HEK293 (cell line): ENCODE data around the gene FRMD4B.

ENCODE experiments used
- CTCF ChIA-PET: fragments of 350-600 bp; formaldehyde crosslinking; extraction: SDS; loops from one replicate; lab custom pipeline; 2021; ENCODE audit warnings: antibody characterized with exemption; lab: Yijun Ruan, JAX
- POLR2A ChIA-PET: fragments of 300-600 bp; formaldehyde crosslinking; extraction: SDS; loops from one replicate; lab custom pipeline; 2020; ENCODE audit warnings: antibody characterized with exemption, inconsistent platforms; lab: Yijun Ruan, JAX
- H3K27ac ChIP-seq: fragments of 200-500 bp; sonication (Bioruptor generic); 2 replicates; pipeline ENCODE4 v1.5.1; 2014; ENCODE audit warnings: low read depth, low read length, control low read depth, inconsistent platforms; ENCODE audit errors: extremely low read depth
- H3K36me3 ChIP-seq, 2 experiments: fragments of 200-500 bp in 1 of 2; sonication (Bioruptor generic) in 1 of 2; 1 replicate in 1 of 2; 2 replicates in 1 of 2; pipeline ENCODE4 v1.5.1; 2014 to 2017; ENCODE audit warnings: inconsistent platforms in 2 of 2, low read length in 2 of 2; ENCODE audit not compliant: control insufficient read depth in 2 of 2, insufficient read depth in 1 of 2
- H3K4me1 ChIP-seq: fragments of 200-500 bp; sonication (Bioruptor generic); 2 replicates; pipeline ENCODE4 v1.5.1; 2014; ENCODE audit warnings: mild to moderate bottlenecking, low read length, inconsistent platforms; ENCODE audit not compliant: control insufficient read depth, insufficient read depth
- H3K4me3 ChIP-seq: 2 replicates; pipeline ENCODE4 v1.5.1; 2011; ENCODE audit warnings: low read depth, mild to moderate bottlenecking, control low read depth, low read length, moderate library complexity
- H3K9me3 ChIP-seq: fragments of 200-500 bp; sonication (Bioruptor generic); 2 replicates; pipeline ENCODE4 v1.5.1; 2014; ENCODE audit warnings: low read depth, low read length, inconsistent platforms; ENCODE audit not compliant: control insufficient read depth, insufficient read depth
- CTCF ChIP-seq: fragments of 450-650 bp; formaldehyde crosslinking; IDR thresholded peaks from 2 replicates; pipeline ENCODE4 v1.5.1; 2016; ENCODE audit warnings: missing biosample characterization, missing genetic modification characterization
- GLIS2 ChIP-seq: fragments of 450-650 bp; formaldehyde crosslinking; IDR thresholded peaks from 2 replicates; pipeline ENCODE4 v1.5.1; 2016; ENCODE audit warnings: missing biosample characterization, missing genetic modification characterization
- HOXA7 ChIP-seq: sonication (generic); formaldehyde crosslinking; IDR thresholded peaks from 2 replicates; pipeline ENCODE4 v1.8.1; 2022; ENCODE audit warnings: missing genetic modification reagents, borderline replicate concordance
- KLF8 ChIP-seq: fragments of 450-650 bp; formaldehyde crosslinking; IDR thresholded peaks from 2 replicates; pipeline ENCODE4 v1.5.1; 2016; ENCODE audit warnings: missing biosample characterization, missing genetic modification characterization
- PRDM10 ChIP-seq: fragments of 450-650 bp; formaldehyde crosslinking; IDR thresholded peaks from 2 replicates; pipeline ENCODE4 v1.5.1; 2016; ENCODE audit warnings: missing biosample characterization, missing genetic modification characterization
- PRDM4 ChIP-seq: fragments of 450-650 bp; formaldehyde crosslinking; IDR thresholded peaks from 2 replicates; pipeline ENCODE4 v1.5.1; 2017; ENCODE audit warnings: missing biosample characterization, missing genetic modification characterization
- SCRT2 ChIP-seq: fragments of 450-650 bp; formaldehyde crosslinking; IDR thresholded peaks from 2 replicates; pipeline ENCODE4 v1.5.1; 2016; ENCODE audit warnings: missing biosample characterization, missing genetic modification characterization
- SP7 ChIP-seq: fragments of 450-650 bp; formaldehyde crosslinking; IDR thresholded peaks from 2 replicates; pipeline ENCODE4 v1.5.1; 2016; ENCODE audit warnings: missing biosample characterization, missing genetic modification characterization
- ZBTB6 ChIP-seq: fragments of 450-650 bp; formaldehyde crosslinking; IDR thresholded peaks from 2 replicates; pipeline ENCODE4 v1.5.1; 2017; ENCODE audit warnings: missing biosample characterization, missing genetic modification characterization
- ZFHX2 ChIP-seq: fragments of 450-650 bp; formaldehyde crosslinking; conservative IDR thresholded peaks from 2 replicates; pipeline ENCODE4 v1.5.1; 2016; ENCODE audit warnings: missing biosample characterization, missing genetic modification characterization
- ZNF157 ChIP-seq: fragments of 450-650 bp; formaldehyde crosslinking; IDR thresholded peaks from 2 replicates; pipeline ENCODE4 v1.5.1; 2016; ENCODE audit warnings: missing biosample characterization, missing genetic modification characterization
- ZNF19 ChIP-seq: fragments of 450-650 bp; formaldehyde crosslinking; IDR thresholded peaks from 2 replicates; pipeline ENCODE4; 2016; ENCODE audit warnings: missing biosample characterization, missing genetic modification characterization, low read depth
- ZNF214 ChIP-seq: fragments of 450-650 bp; formaldehyde crosslinking; IDR thresholded peaks from 2 replicates; pipeline ENCODE4 v1.5.1; 2017; ENCODE audit warnings: missing biosample characterization, mild to moderate bottlenecking, missing genetic modification characterization, borderline replicate concordance
- ZNF223 ChIP-seq: fragments of 450-650 bp; formaldehyde crosslinking; IDR thresholded peaks from 2 replicates; pipeline ENCODE4 v1.5.1; 2016; ENCODE audit warnings: missing biosample characterization, missing genetic modification characterization
- ZNF280C ChIP-seq: fragments of 450-650 bp; formaldehyde crosslinking; IDR thresholded peaks from 2 replicates; pipeline ENCODE4 v1.5.1; 2016; ENCODE audit warnings: missing biosample characterization, missing genetic modification characterization
- ZNF324 ChIP-seq: fragments of 450-650 bp; formaldehyde crosslinking; IDR thresholded peaks from 2 replicates; pipeline ENCODE4 v1.5.1; 2016; ENCODE audit warnings: missing biosample characterization, missing genetic modification characterization
- ZNF335 ChIP-seq: fragments of 450-650 bp; formaldehyde crosslinking; conservative IDR thresholded peaks from 2 replicates; pipeline ENCODE4 v1.5.1; 2016; ENCODE audit warnings: missing biosample characterization, missing genetic modification characterization
- ZNF48 ChIP-seq: fragments of 450-650 bp; formaldehyde crosslinking; IDR thresholded peaks from 2 replicates; pipeline ENCODE4 v1.5.1; 2016; ENCODE audit warnings: missing biosample characterization, missing genetic modification characterization
- ZNF571 ChIP-seq: fragments of 450-650 bp; formaldehyde crosslinking; IDR thresholded peaks from 2 replicates; pipeline ENCODE4 v1.5.0; 2017; ENCODE audit warnings: missing biosample characterization, missing genetic modification characterization
- ZNF776 ChIP-seq: fragments of 450-650 bp; formaldehyde crosslinking; IDR thresholded peaks from 2 replicates; pipeline ENCODE4 v1.5.0; 2017; ENCODE audit warnings: missing biosample characterization, missing genetic modification characterization, borderline replicate concordance
- ZNF791 ChIP-seq: fragments of 450-650 bp; formaldehyde crosslinking; IDR thresholded peaks from 2 replicates; pipeline ENCODE4 v1.5.1; 2016; ENCODE audit warnings: missing biosample characterization, missing genetic modification characterization

Gene FRMD4B

GRCh38 chr3:69231929-69232440 lies 153.9 kb downstream of the FRMD4B start (continued):
- TF ChIP-seq PRDM10 (peak; percentile 87), SP7 (tag by site-specific recombination) (peak; percentile 48; the same call in 1 of the 2 replicates)

- Histone ChIP-seq H3K27ac (no peak overlapping the region), H3K4me3 (no peak overlapping the region), H3K9me3 (no peaks in the 10 kb centered on the region), H3K4me1 (no peaks in the 10 kb centered on the region), H3K36me3 (no peaks in the 10 kb centered on the region; a peak in 1 of 3 replicates)
- POLR2A ChIA-PET: interaction anchor here (1.2 kb wide), 1 partner anchor 17 kb away, joined by 3 read pairs; no protein-coding TSS in a partner anchor
- TF ChIP-seq ZNF280C: no peak
- no peak for TF ChIP-seq ZNF48 (tag by site-specific recombination)
- TF ChIP-seq ZBTB6 (tag by site-specific recombination): no peak
- no peak for TF ChIP-seq ZNF776
- no peak for TF ChIP-seq ZNF571 (tag by site-specific recombination)
- no peak for TF ChIP-seq SCRT2 (tag by site-specific recombination)
- no peak for TF ChIP-seq PRDM4 (tag by site-specific recombination)
- TF ChIP-seq ZNF157: no peak
- no peak for TF ChIP-seq ZNF791 (tag by site-specific recombination)
- no peak for TF ChIP-seq GLIS2 (tag by site-specific recombination)
- TF ChIP-seq HOXA7: no peak
- no peak for TF ChIP-seq CTCF
- no peak for TF ChIP-seq ZNF324 (tag by site-specific recombination)
- no peak for TF ChIP-seq ZNF335 (tag by site-specific recombination)
- no peak for TF ChIP-seq ZNF19
- no peak for TF ChIP-seq ZNF214 (tag by site-specific recombination)
- no peak for TF ChIP-seq ZFHX2
- TF ChIP-seq ZNF223 (tag by site-specific recombination): no peak
- no peak for TF ChIP-seq KLF8 (tag by site-specific recombination)
- CTCF ChIA-PET: no interaction called here
Observed at GRCh38 chr3:69226071-69226470, 159.8 kb downstream of the FRMD4B start.
